Stimulated activated naive CD8-positive, alpha-beta T cell treated with anti-CD3 and anti-CD28 coated beads, Interleukin-15, Interleukin-2, amounts not matched to agents 100 ng/mL and 50 ng/mL, for 24 hours (primary cell): ENCODE data around the gene ALKBH4.

Experiments used
- H3K27ac Mint-ChIP-seq: one replicate; pipeline ENCODE4 v1.8.0; 2021; ENCODE audit warnings: mild to moderate bottlenecking, mixed read lengths
- H3K27me3 Mint-ChIP-seq: one replicate; pipeline ENCODE4 v1.8.0; 2021; ENCODE audit warnings: mixed read lengths
- H3K36me3 Mint-ChIP-seq: one replicate; pipeline ENCODE4 v1.8.0; 2021; ENCODE audit warnings: low read depth, mixed read lengths
- H3K4me1 Mint-ChIP-seq: one replicate; pipeline ENCODE4 v1.8.0; 2021; ENCODE audit warnings: low read depth, mixed read lengths
- H3K4me3 Mint-ChIP-seq: one replicate; pipeline ENCODE4 v1.8.0; 2021; ENCODE audit warnings: mild to moderate bottlenecking, mixed read lengths
- H3K9me3 Mint-ChIP-seq: one replicate; pipeline ENCODE4 v1.8.0; 2021; ENCODE audit warnings: mixed read lengths

ALKBH4 gene

GRCh38 chr7:102431617-102432298, 32.9 kb downstream of the ALKBH4 start:
- Mint-ChIP-seq H3K4me3 (peak overlapping the region; percentile 68), H3K4me1 (peaks cover 77% of the 10 kb centered on the region), H3K27ac (peak overlapping the region; percentile 90), H3K27me3 (no peaks in the 10 kb centered on the region), H3K36me3 (peaks cover 13% of the 10 kb centered on the region), H3K9me3 (no peaks in the 10 kb centered on the region)

GRCh38 chr7:102429141-102429899, 35.3 kb downstream of the ALKBH4 start:
- H3K36me3 Mint-ChIP-seq, result peaks cover 16% of the 10 kb centered on the region
- H3K9me3 Mint-ChIP-seq, result no peaks in the 10 kb centered on the region
- H3K4me3 Mint-ChIP-seq, result no peak overlapping the region
- peaks cover 83% of the 10 kb centered on the region for H3K4me1 Mint-ChIP-seq
- H3K27ac Mint-ChIP-seq, result peak overlapping the region; percentile 87
- H3K27me3 Mint-ChIP-seq, result no peaks in the 10 kb centered on the region

- Mint-ChIP-seq H3K4me1 (peaks cover 75% of the 10 kb centered on the region), H3K4me3 (peak overlapping the region; percentile 83), H3K36me3 (peaks cover 20% of the 10 kb centered on the region), H3K27me3 (no peaks in the 10 kb centered on the region), H3K9me3 (no peaks in the 10 kb centered on the region), H3K27ac (peak overlapping the region; percentile 100)
Measured at GRCh38 chr7:102427019-102427405, 37.7 kb downstream of the ALKBH4 start.

- peaks cover 74% of the 10 kb centered on the region for H3K4me1 Mint-ChIP-seq
- no peaks in the 10 kb centered on the region for H3K9me3 Mint-ChIP-seq
- peak overlapping the region; percentile 83 for H3K4me3 Mint-ChIP-seq
- H3K36me3 Mint-ChIP-seq, result peaks cover 20% of the 10 kb centered on the region
- peak overlapping the region; percentile 100 for H3K27ac Mint-ChIP-seq
- H3K27me3 Mint-ChIP-seq, result no peaks in the 10 kb centered on the region
Measured at GRCh38 chr7:102426268-102427018, 38.2 kb downstream of the ALKBH4 start.

- no peaks in the 10 kb centered on the region for H3K27me3 Mint-ChIP-seq
- peaks cover 26% of the 10 kb centered on the region for H3K36me3 Mint-ChIP-seq
- peak overlapping the region; percentile 100 for H3K27ac Mint-ChIP-seq
- H3K4me1 Mint-ChIP-seq, result peaks cover 72% of the 10 kb centered on the region
- H3K4me3 Mint-ChIP-seq, result peak overlapping the region; percentile 83
- H3K9me3 Mint-ChIP-seq, result no peaks in the 10 kb centered on the region
Measured at GRCh38 chr7:102425639-102426267, 38.9 kb downstream of the ALKBH4 start.

GRCh38 chr7:102424787-102425218, 39.9 kb downstream of the ALKBH4 start:
- Mint-ChIP-seq H3K27ac (peak overlapping the region; percentile 100), H3K36me3 (peaks cover 33% of the 10 kb centered on the region), H3K27me3 (no peaks in the 10 kb centered on the region), H3K9me3 (no peaks in the 10 kb centered on the region), H3K4me3 (peak overlapping the region; percentile 17), H3K4me1 (peaks cover 75% of the 10 kb centered on the region)

GRCh38 chr7:102424129-102424551, 40.5 kb downstream of the ALKBH4 start:
- H3K4me3 Mint-ChIP-seq, result no peak overlapping the region
- H3K36me3 Mint-ChIP-seq, result peaks cover 37% of the 10 kb centered on the region
- H3K27ac Mint-ChIP-seq, result peak overlapping the region; percentile 100
- no peaks in the 10 kb centered on the region for H3K9me3 Mint-ChIP-seq
- no peaks in the 10 kb centered on the region for H3K27me3 Mint-ChIP-seq
- H3K4me1 Mint-ChIP-seq, result peaks cover 75% of the 10 kb centered on the region

- Mint-ChIP-seq H3K27me3 (no peaks in the 10 kb centered on the region), H3K36me3 (peaks cover 50% of the 10 kb centered on the region), H3K4me1 (peaks cover 77% of the 10 kb centered on the region), H3K4me3 (no peak overlapping the region), H3K9me3 (no peaks in the 10 kb centered on the region), H3K27ac (no peak overlapping the region)
Measured at GRCh38 chr7:102421706-102422240, 42.9 kb downstream of the ALKBH4 start.

GRCh38 chr7:102418592-102418991, 46.1 kb downstream of the ALKBH4 start:
- Mint-ChIP-seq H3K4me1 (peaks cover 75% of the 10 kb centered on the region), H3K36me3 (peaks cover 54% of the 10 kb centered on the region), H3K27me3 (no peaks in the 10 kb centered on the region), H3K4me3 (no peak overlapping the region), H3K27ac (peak overlapping the region; percentile 15), H3K9me3 (no peaks in the 10 kb centered on the region)

GRCh38 chr7:102417105-102417504, 47.6 kb downstream of the ALKBH4 start:
- Mint-ChIP-seq H3K9me3 (no peaks in the 10 kb centered on the region), H3K36me3 (peaks cover 63% of the 10 kb centered on the region)

GRCh38 chr7:102416406-102416805, 48.3 kb downstream of the ALKBH4 start:
- peak overlapping the region; percentile 97 for H3K27ac Mint-ChIP-seq
- H3K27me3 Mint-ChIP-seq, result no peaks in the 10 kb centered on the region
- H3K36me3 Mint-ChIP-seq, result peaks cover 70% of the 10 kb centered on the region
- peaks cover 71% of the 10 kb centered on the region for H3K4me1 Mint-ChIP-seq
- H3K4me3 Mint-ChIP-seq, result peak overlapping the region; percentile 59
- H3K9me3 Mint-ChIP-seq, result no peaks in the 10 kb centered on the region

More at GRCh38 chr7:102417105-102417504, 47.6 kb downstream of the ALKBH4 start:
- Mint-ChIP-seq H3K4me3 (no peak overlapping the region), H3K4me1 (peaks cover 75% of the 10 kb centered on the region), H3K27me3 (no peaks in the 10 kb centered on the region), H3K27ac (peak overlapping the region; percentile 97)

- Mint-ChIP-seq H3K4me1 (peaks cover 66% of the 10 kb centered on the region), H3K4me3 (peak overlapping the region; percentile 59), H3K27ac (peak overlapping the region; percentile 97), H3K36me3 (peaks cover 71% of the 10 kb centered on the region), H3K27me3 (no peaks in the 10 kb centered on the region), H3K9me3 (no peaks in the 10 kb centered on the region)
Measured at GRCh38 chr7:102415685-102416225, 48.9 kb downstream of the ALKBH4 start.

- H3K4me3 Mint-ChIP-seq, result no peak overlapping the region
- H3K9me3 Mint-ChIP-seq, result no peaks in the 10 kb centered on the region
- H3K27ac Mint-ChIP-seq, result peak overlapping the region; percentile 36
- peaks cover 74% of the 10 kb centered on the region for H3K36me3 Mint-ChIP-seq
- no peaks in the 10 kb centered on the region for H3K27me3 Mint-ChIP-seq
- peaks cover 47% of the 10 kb centered on the region for H3K4me1 Mint-ChIP-seq
Measured at GRCh38 chr7:102413611-102414010, 51.1 kb downstream of the ALKBH4 start.

- Mint-ChIP-seq H3K4me3 (no peak overlapping the region), H3K36me3 (peaks cover 76% of the 10 kb centered on the region), H3K27me3 (no peaks in the 10 kb centered on the region), H3K9me3 (no peaks in the 10 kb centered on the region), H3K4me1 (peaks cover 47% of the 10 kb centered on the region), H3K27ac (no peak overlapping the region)
Measured at GRCh38 chr7:102413091-102413490, 51.6 kb downstream of the ALKBH4 start.
